ENCODE data around the gene SMIM29. TPM values are rescaled to one million over a fixed set of nuclear protein-coding genes. Genes with fewer than 3 reads are reported as not detected.
A peak's percentile ranks its signal among the peaks of the same experiment; 100 is the strongest.

SMIM29 gene
- total and polyA plus RNA-seq, 2 donors (not counting 3 experiments of a cell fraction or from before 2014, with no cell fraction given) = 37.6 to 75.2 TPM

DNA sequence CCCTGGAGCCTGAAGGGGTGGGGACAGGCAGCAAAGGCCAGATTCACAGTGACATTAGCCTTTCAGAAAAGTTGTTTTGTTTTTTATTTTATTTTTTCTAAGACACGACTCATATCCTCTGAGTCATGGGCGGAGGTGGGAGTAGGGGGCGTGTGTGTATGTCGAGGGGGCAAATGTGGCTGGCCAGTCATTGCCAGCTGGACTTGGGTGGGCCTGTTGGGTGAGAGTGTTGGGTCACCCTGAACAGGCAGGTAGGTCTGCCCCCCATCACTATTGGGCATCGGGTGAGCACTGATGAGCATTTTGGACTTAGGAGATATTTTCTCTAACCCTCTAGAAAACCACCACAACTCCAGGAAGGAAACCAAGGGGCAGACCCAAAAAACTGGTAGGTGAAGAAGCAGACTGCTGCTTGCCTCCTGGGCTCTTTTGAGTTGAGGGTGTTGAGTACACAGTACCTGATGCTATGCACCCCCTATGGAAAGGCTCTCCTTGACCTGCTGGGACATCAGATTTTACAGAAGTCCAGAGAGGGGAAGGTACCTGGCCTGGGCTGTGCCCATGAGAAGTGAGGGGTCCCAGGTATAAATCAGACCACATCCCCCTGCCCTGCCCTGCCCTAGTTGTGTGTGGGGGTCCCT, 5.6 kb downstream of the SMIM29 start:
- TF ChIP-seq FOS (IDR thresholded peaks at IDR 0.05; ENCODE audit: borderline replicate concordance, insufficient read depth, low read length) (peak; percentile 95), MYC (IDR thresholded peaks at IDR 0.05; ENCODE audit: low read depth, low read length) (no peak), JUN (IDR thresholded peaks at IDR 0.05; ENCODE audit: borderline replicate concordance, insufficient read depth, insufficient read length, low read depth) (peak; percentile 76), MAX (IDR thresholded peaks at IDR 0.05; ENCODE audit: insufficient read depth, insufficient read length) (no peak), EZH2 (IDR thresholded peaks at IDR 0.05; ENCODE audit: borderline replicate concordance, low read depth, low read length, severe bottlenecking) (no peak), POLR2AphosphoS5 (IDR thresholded peaks at IDR 0.05; ENCODE audit: insufficient read depth, low read depth, low read length) (peak; percentile 37), POLR2A (IDR thresholded peaks at IDR 0.05; ENCODE audit: low read depth, low read length) (no peak), GATA2 (IDR thresholded peaks at IDR 0.05; ENCODE audit: insufficient read depth, insufficient read length, low read depth, low read length) (no peak)
- TF ChIP-seq, protein P1, sequence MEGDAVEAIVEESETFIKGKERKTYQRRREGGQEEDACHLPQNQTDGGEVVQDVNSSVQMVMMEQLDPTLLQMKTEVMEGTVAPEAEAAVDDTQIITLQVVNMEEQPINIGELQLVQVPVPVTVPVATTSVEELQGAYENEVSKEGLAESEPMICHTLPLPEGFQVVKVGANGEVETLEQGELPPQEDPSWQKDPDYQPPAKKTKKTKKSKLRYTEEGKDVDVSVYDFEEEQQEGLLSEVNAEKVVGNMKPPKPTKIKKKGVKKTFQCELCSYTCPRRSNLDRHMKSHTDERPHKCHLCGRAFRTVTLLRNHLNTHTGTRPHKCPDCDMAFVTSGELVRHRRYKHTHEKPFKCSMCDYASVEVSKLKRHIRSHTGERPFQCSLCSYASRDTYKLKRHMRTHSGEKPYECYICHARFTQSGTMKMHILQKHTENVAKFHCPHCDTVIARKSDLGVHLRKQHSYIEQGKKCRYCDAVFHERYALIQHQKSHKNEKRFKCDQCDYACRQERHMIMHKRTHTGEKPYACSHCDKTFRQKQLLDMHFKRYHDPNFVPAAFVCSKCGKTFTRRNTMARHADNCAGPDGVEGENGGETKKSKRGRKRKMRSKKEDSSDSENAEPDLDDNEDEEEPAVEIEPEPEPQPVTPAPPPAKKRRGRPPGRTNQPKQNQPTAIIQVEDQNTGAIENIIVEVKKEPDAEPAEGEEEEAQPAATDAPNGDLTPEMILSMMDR (IDR thresholded peaks at IDR 0.05; ENCODE audit: extremely low read depth in 1 of 2, insufficient read depth in 1 of 2, low read depth in 1 of 2, low read length in 2 of 2) = no peak
- peak overlapping the region; percentile 88 for H3K27ac ChIP-seq (ENCODE audit: insufficient read depth, low read depth, low read length)
- H3K9ac ChIP-seq (replicated peaks; ENCODE audit: extremely low read depth, insufficient read depth, low read length) = peak overlapping the region; percentile 68
- peaks cover 43% of the 10 kb centered on the region for H3K79me2 ChIP-seq (ENCODE audit: control insufficient read depth, insufficient read depth, low read length)
- FAIRE-seq = no peak
- ChIA-PET POLR2A (interaction anchor here (1.1 kb wide), 1 partner anchor 19 kb away, joined by 6 read pairs; no protein-coding TSS in a partner anchor), CTCF (interaction anchor here (0.7 to 6.1 kb wide), 10 partner anchors 15 to 543 kb away, joined by 3 to 74 read pairs (median 6); no protein-coding TSS in a partner anchor)
- peak overlapping the region; percentile 71 for H3K4me2 ChIP-seq (ENCODE audit: insufficient read depth, low read length)
- no peak overlapping the region for H2AFZ ChIP-seq (ENCODE audit: low read depth, low read length)
- H3K9me1 ChIP-seq (replicated peaks; ENCODE audit: control insufficient read depth, extremely low read depth, insufficient read depth, low read length) = no peaks in the 10 kb centered on the region
- intact Hi-C loops (cut with micrococcal nuclease) (no loop called here), dilution Hi-C loops (cut with MboI; ENCODE audit: extremely low pct_ligation_motif_present, low sequenced_read_pairs) (no loop called here)
- H3K4me3 ChIP-seq (replicated peaks in 1 of 3; ENCODE audit: insufficient read depth in 1 of 3, low read depth in 1 of 3, low read length in 3 of 3) = peak overlapping the region in 1 of 3 experiments; percentile 22
- no peaks in the 10 kb centered on the region for H3K27me3 ChIP-seq (ENCODE audit: control insufficient read depth in 2 of 2, insufficient read depth in 2 of 2, low read length in 2 of 2)
- peaks cover 10 to 12% of the 10 kb centered on the region in 2 experiments for H3K36me3 ChIP-seq (ENCODE audit: control insufficient read depth in 2 of 2, extremely low read depth in 1 of 2, insufficient read depth in 2 of 2, low read length in 2 of 2)
- TSS peak; percentile 2 for BruUV-seq (replicated peaks)
- H4K20me1 ChIP-seq (replicated peaks; ENCODE audit: control insufficient read depth, extremely low read depth, insufficient read depth, low read length) = no peaks in the 10 kb centered on the region
- DNase-seq (ENCODE audit: low read depth, low spot score) = peak; percentile 89
- H3K4me1 ChIP-seq (ENCODE audit: control insufficient read depth, extremely low read depth, insufficient read depth, low read length) = peaks cover 80% of the 10 kb centered on the region
- no peaks in the 10 kb centered on the region for H3K9me3 ChIP-seq (replicated peaks; ENCODE audit: control insufficient read depth, insufficient read depth, low read length)
